ENCODE measurements around the gene MANF.

- TF ChIP-seq CTCF (IDR thresholded peaks at IDR 0.05), result no peak
- no peak for TF ChIP-seq POLR2A (IDR thresholded peaks at IDR 0.05)
- TF ChIP-seq POLR2AphosphoS5 (IDR thresholded peaks at IDR 0.05), result no peak
Measured at GRCh38 chr3:51386852-51387229, 1.8 kb downstream of the MANF start.
